ENCODE results near the gene EHD3.

The EHD3 gene

DNA sequence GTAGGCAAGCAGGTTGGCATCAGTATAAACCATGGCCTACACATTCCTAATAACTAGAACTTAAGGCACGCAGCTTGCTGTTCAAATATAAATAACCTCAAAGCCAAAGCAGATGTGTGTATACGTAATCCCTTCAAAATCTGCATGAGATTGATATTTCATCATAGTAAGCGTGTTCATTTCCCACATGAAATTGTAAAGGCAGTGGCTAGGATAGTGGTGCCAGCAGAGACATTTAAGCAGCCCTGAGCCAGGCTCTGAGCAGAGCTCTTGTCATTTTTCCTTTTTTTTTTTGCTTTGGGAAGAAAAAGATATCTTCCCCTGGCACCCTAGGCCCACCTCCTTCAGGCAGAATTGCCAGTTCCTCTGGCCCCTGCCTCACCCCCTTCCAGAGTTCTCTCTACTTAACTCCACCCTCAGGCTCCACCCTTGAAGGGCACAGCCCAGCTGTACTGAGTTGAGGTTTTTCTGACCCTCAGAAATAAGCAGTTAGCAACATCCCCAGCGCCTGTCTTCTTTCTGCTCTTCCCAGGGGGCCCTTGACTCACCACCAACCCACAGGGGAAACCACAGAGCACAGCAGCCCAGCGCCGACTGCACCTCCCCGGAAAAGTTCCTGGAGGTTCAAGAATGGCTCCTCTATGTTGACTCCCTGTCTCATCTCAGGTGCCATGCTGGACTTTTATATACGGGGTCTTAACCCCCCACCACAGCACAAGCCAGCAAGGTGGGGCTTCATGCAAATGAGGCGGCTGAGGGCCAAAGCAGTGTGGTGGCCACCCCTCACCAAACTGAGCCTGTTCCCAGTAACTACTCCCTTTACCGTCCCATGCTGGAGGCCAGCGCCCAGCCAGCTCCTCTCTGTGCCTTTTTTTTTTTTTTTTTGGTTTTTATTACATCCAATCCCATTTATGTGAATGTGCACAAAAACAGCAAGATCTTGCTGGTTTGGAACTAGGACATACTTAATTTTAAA is 84.7 kb downstream of the EHD3 start:
- no peak overlapping the region for H3K4me3 ChIP-seq (ENCODE audit: low read depth, low read length)

More for the DNA sequence above, 84.7 kb downstream of the EHD3 start:
- DNase-seq (ENCODE audit: low read depth), result no peak
